GM18511 (cell line): Measurements from ENCODE around the gene C1QC.

ENCODE experiments used
- ATAC-seq: cut with Tn5 transposase; IDR thresholded peaks from one replicate; pipeline ENCODE4 v1.9.1; 2021; ENCODE audit warnings: mild to moderate bottlenecking, moderate library complexity; ENCODE audit not compliant: unreplicated experiment

Gene C1QC

DNA sequence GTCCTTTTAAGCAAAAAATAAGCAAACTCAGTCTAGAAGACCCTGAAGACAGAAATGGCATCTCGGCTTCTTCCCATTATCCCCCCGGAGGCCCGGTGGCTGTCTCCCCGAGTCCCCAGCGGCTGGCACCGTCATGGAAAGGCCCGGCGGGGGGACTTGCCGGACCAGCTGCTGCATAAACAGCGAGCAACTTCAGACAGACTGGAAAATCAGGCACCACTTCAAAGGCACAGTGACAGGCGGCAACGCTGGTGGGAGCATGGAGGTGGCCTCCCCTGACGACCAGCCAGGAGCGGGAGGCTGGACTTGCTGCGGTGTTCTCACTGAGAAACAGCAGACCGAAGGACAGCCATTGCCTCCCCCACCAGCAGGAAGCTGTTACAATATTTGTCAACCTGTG is 25.4 kb upstream of the C1QC start:
- no peak for ATAC-seq

GRCh38 chr1:22619252-22619651 is 24.2 kb upstream of the C1QC start:
- ATAC-seq, result no peak

GRCh38 chr1:22619798-22620197 is 23.6 kb upstream of the C1QC start:
- ATAC-seq, result no peak

GRCh38 chr1:22621761-22622160 is 21.7 kb upstream of the C1QC start:
- ATAC-seq, result no peak

DNA sequence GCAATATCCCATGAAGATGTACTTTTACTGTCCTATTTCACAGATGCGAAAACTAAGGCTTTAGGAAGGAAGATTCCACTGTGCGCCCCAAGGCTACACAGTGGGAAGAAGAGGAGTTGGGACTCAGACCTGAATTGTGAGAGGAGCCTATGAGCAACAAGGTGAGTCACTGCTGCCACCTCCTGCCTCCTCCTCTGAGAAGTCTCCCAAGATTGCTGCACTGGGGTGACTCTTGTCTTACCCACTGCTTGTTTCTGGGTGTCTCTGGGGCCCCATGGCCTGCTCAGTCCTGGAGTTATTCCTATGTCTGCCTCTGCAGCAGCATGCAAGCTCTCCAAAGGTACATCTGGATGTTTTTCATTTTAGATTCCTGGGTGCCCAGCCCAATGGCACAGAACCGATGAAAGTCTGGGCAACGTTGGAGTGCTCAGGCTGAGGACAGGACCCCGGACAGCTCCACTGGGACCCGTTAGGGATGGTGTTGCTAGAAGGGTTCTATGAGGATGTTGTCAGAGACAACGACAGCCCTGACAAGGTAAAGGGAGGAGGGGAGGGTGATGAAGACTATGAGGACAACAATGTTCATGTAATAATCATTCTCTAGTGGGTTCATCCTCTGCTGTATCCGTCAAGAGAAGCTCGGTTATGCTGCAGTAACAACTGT is 18.0 kb upstream of the C1QC start:
- ATAC-seq, result no peak

- ATAC-seq, result no peak
Observed at GRCh38 chr1:22626237-22627157, 16.9 kb upstream of the C1QC start.

GRCh38 chr1:22627331-22627730 is 16.1 kb upstream of the C1QC start:
- ATAC-seq, result no peak

GRCh38 chr1:22628698-22629444 is 14.6 kb upstream of the C1QC start:
- no peak for ATAC-seq

- no peak for ATAC-seq
Observed at GRCh38 chr1:22629886-22630285, 13.5 kb upstream of the C1QC start.

DNA sequence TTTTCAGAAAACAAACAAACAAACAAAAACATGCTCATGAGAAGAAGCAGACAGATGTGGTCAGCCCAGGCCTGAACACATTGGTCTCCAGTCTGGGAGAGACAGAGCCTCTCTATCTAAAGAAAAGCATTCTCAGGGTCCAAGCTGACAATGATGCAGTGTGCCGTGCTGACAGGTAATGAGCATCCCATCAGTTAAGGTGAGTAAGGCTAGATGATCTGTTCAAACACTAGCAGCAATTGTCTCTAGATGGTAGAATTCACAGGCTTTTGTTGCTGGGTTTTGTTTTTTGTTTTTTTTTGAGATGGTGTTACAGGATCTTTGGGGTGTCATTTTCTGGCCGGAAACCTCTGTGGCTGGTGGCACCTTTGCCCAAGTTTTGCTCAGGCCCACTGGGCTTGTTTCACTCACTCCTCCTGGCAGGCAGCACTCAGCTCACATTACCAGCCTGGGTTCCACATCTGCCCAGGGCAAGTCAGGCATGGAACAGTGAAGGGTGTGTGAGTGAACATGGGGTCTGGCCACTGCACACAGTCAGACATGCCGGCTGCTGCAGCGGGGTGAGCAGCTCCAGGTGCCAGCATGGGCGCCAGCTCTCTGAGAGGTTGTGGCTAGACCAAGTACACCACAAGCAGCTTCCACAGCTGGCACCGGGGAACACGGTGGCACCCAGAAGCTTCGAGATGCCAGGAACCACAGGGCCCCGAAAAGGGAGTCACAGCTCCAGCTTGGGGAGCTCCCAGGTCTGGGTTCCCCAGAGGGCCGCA is 9.6 kb upstream of the C1QC start:
- no peak for ATAC-seq

GRCh38 chr1:22635436-22635835 is 8.0 kb upstream of the C1QC start:
- ATAC-seq, result no peak

DNA sequence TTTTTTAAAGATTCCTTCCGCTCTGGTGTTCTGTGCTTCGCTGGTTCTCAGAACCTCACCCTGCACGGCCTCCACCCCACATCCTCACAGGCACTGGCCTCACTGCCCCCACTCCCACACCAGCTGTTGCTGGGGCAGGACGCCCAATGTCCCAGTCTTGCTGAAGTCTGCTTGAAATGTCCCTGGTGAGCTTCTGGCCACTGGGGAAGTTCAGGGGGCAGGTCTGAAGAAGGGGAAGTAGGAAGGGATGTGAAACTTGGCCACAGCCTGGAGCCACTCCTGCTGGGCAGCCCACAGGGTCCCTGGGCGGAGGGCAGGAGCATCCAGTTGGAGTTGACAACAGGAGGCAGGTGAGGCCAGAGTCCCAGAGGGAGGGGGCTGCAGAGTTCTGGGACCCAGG is 7.1 kb upstream of the C1QC start, which contains the start of gene C1QA:
TSS of gene C1QA (plus strand) at position 276 of the 400 bp plus-strand sequence. CDS start 989 bp downstream, outside the sequence.
- ATAC-seq, result no peak

GRCh38 chr1:22636927-22637326 is 6.5 kb upstream of the C1QC start:
- ATAC-seq, result no peak

DNA sequence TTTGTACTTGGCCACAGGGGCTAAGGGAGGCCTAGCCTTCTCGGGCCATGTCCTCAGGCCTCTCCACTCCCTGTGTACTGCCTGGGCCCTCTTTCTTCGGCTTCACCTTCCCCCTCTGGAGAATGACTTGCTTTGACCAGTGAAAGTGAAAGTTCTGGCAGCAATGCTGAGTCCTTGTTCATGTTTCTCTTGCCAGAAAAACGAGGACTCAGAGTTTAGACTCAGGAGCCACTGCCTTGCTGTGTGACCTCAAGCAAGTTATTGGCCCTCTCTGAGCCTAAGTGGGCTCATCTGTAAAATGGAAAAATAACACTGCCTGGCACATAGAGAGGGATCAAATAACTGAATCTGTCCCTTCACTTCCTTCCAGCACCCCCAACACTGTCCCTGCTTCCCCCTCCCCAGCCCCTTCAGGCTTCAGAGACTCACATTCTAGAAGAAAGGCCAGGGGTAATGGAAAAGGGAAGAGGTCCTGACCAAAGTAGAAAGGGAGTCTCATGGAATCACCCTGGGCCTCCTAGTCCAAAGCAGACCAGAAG is 5.5 kb upstream of the C1QC start:
- ATAC-seq, result no peak

GRCh38 chr1:22638476-22639234 is 4.8 kb upstream of the C1QC start:
- ATAC-seq, result no peak

GRCh38 chr1:22639286-22639685 is 4.1 kb upstream of the C1QC start:
- no peak for ATAC-seq

DNA sequence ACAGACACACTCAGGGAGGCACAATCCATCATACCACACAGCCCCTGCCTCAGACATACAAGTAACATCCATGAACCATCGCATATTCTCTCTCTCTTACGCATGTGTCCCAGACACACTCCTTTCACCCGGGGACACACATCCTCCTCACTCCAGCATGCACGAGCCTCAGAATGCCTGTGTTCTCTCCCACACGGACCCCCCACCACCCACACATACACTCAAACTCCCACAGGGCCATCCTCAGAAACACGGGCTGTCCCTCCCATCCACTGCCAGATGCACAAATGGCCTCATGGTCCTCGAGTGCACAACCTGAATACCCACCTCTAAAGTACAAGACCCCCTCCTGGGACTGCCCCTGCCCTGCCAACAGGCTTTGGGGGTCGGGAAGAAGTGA is 2.2 kb upstream of the C1QC start:
- ATAC-seq, result no peak

DNA sequence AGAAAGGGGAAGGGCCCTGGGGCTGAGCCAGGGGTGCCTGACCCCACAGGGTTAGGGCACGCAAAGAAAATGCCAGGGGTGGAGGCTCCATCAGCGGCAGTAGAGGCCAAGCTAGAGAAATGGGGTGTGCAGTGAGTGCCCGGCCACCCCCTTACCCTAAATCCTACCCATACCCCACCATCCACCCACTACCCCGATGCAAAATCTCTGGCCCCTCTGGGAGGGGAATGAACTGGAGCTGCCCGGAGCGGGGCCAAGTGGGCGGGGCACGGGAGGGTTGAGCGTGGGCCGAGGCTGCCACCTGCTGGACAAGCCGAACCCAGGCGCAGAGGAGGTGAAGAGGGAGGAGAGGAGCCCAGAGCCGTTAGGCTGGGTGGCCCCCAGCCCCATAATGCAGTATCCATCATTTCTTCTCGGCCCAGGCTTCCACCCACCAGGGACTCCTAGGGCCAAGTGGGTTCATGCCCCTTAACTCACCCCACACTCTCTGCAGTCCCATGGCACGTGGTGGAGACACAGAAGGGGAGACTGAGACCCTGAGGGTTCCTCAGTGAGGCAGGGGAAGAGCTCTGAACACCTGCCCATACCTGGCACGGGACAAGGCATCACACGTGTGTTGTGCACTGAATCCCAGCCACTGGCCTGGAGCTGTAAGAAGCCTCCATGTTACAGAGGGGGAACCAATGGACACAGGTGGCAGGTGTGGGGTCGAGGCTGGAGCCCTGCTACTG is 1.4 kb upstream of the C1QC start:
- ATAC-seq, result no peak

GRCh38 chr1:22643928-22644327 is 495 bp downstream of the C1QC start:
- ATAC-seq, result no peak
